HG02763 (cell line): Measurements from ENCODE around the gene AOC2.
"Not testable (repeated sequence)": the region's sequence is repeated elsewhere in the genome, so short reads cannot be mapped to it uniquely, and the experiment has no call there.

ENCODE experiments used
- ATAC-seq: cut with Tn5 transposase; IDR thresholded peaks from one replicate; pipeline ENCODE4 v1.9.1; 2021; ENCODE audit warnings: mild to moderate bottlenecking, moderate library complexity; ENCODE audit not compliant: unreplicated experiment

The AOC2 gene

GRCh38 chr17:42830971-42831370 lies 13.4 kb upstream of the AOC2 start:
- ATAC-seq: no peak

GRCh38 chr17:42832213-42832933 lies 12.0 kb upstream of the AOC2 start:
- ATAC-seq: no peak

GRCh38 chr17:42832934-42833766 lies 11.2 kb upstream of the AOC2 start, which contains the start of gene PSME3:
Gene PSME3 (plus strand): TSS chr17:42833397. CDS start chr17:42833632, 235 bp downstream.
- peak; percentile 85 for ATAC-seq

- peak; percentile 15 for ATAC-seq
These were observed 10.5 kb upstream of the AOC2 start for GRCh38 chr17:42833767-42834422.

- no peak for ATAC-seq
These were observed 8.6 kb upstream of the AOC2 start for GRCh38 chr17:42835732-42836131.

- no peak for ATAC-seq
These were observed 2.2 kb upstream of the AOC2 start for GRCh38 chr17:42841975-42842685.

- no peak for ATAC-seq
These were observed 934 bp upstream of the AOC2 start for GRCh38 chr17:42843358-42843934.

GRCh38 chr17:42844761-42845555 lies 578 bp downstream of the AOC2 start:
- no peak for ATAC-seq

GRCh38 chr17:42845556-42845917 lies 1.2 kb downstream of the AOC2 start:
- ATAC-seq: no peak

GRCh38 chr17:42845918-42846593 lies 1.7 kb downstream of the AOC2 start:
- no peak for ATAC-seq

- ATAC-seq: no peak
These were observed 2.4 kb downstream of the AOC2 start for GRCh38 chr17:42846594-42847280.

GRCh38 chr17:42848093-42848492 lies 3.7 kb downstream of the AOC2 start:
- no peak for ATAC-seq

- no peak for ATAC-seq
These were observed 4.7 kb downstream of the AOC2 start for GRCh38 chr17:42849031-42849430.

- no peak for ATAC-seq
These were observed 5.2 kb downstream of the AOC2 start for GRCh38 chr17:42849451-42850181.

- ATAC-seq: no peak
These were observed 6.6 kb downstream of the AOC2 start, which contains the start of gene AOC3 for GRCh38 chr17:42850954-42851353. Gene AOC3 (plus strand): TSS chr17:42851199. CDS start chr17:42851344, 145 bp downstream.

- not testable (repeated sequence) for ATAC-seq
These were observed 7.2 kb downstream of the AOC2 start for GRCh38 chr17:42851371-42852240.

GRCh38 chr17:42852351-42852750 lies 8.0 kb downstream of the AOC2 start:
- no peak for ATAC-seq
